ENCODE data around the gene TOPAZ1.

The TOPAZ1 gene

DNA sequence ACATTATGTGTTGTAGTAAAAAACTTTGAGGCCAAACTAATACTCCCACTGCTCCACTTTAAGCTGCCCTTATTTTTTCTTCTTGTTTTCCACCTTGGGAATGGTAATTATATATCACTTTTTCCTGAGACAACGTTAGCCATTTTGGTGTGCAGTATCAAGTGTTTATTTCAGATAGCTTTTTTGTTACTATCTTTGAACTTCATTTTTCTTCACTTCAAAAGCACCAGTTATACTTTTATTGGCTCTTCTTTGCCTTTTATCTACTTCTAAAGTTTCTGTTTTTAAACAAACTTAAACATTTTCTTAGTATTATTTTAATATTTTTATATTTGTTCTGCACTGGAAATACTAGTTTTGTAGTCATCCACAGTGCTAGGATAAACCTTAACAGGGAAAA, 6.5 kb downstream of the TOPAZ1 start:
- DNase-seq = no peak

DNA sequence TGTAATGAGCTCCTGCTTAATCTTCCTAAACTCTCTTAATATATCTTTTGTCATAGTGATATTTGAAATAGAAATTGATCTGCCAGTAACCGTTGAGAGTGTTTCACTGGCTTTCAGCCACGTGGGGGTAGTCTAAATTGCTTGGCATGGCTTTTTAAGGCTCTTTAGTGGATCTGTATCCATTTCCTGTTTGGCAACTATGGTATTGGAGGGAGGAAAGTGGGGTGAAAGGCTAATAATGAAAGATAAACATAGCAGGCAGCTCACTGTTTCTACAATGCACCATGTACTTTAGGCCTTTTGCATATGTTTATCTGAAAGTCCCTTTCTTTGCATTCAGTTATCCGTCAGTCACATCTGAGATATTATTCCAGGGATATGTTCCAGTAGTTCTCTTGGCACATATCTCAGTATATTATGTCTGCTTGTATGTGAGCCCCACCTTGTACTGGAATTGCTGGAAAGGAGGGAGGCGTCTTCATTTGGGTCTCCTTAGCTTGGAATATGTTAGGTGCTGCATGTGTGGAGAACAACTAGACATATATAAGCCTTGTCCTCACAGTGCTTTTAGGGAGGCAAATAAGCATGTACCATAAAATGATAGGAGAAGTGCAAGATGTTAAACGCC, 10.8 kb downstream of the TOPAZ1 start:
- DNase-seq = no peak

- no peak for DNase-seq
These were observed 17.7 kb downstream of the TOPAZ1 start for GRCh38 chr3:44259404-44259803.

- no peak for DNase-seq
These were observed 22.5 kb downstream of the TOPAZ1 start for GRCh38 chr3:44264146-44264545.

- DNase-seq = no peak
These were observed 24.1 kb downstream of the TOPAZ1 start for GRCh38 chr3:44265815-44266214.

DNA sequence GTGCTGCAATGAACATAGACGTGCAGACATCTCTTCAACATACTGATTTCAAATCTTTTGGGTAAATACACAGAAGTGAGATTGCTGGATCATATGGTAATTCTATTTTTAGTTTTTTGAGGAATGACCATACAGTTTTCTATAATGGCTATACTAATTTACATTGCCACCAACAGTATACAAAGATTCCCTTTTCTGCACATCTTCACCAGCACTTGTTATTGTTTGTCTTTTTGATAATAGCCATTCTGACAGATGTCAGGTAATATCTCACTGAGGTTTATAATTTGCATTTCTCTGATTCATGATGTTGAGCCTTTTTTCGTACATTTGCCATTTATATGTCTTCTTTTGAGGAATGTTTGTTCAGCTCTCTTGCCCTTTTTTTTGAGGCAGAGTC, 30.5 kb downstream of the TOPAZ1 start:
- DNase-seq = no peak

DNA sequence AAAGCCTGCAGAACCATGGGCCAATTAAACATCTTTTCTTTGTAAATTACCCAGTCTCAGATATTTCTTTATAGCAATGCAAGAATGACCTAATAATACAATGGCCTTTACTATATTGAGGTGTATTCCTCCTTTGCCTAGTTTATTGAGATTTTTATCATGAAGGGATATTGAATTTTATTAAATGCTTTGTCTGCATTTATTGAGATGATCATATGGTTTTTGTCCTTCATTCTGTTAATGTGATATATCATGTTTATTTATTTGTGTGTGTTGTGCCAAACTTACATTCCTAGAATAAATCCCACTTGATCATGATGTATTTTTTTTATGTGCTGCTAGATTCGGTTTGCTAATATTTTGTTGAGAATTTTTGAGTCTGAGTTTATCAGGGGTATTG, 36.2 kb downstream of the TOPAZ1 start:
- no peak for DNase-seq

GRCh38 chr3:44280077-44280476, 38.4 kb downstream of the TOPAZ1 start:
- DNase-seq = no peak

DNA sequence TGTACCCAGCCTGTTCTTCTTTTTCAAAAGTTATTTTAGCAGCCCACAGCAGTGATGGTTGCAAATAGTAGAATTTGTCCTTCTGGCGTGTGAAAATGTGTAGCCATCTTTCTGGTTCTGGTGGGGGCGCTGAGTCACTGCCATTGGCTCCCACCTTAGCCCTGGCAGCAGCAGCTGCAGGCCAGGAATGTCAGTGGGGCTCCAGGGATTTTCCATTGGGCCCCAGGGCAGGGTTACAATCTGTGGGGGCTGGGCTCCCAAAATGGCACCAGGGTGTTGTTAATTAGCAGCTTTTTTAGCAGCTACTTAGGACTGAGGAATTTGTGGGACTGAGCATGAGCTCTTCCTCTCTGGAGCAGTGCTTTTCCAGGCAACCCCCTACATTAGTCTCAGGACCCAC, 38.9 kb downstream of the TOPAZ1 start:
- DNase-seq = no peak

DNA sequence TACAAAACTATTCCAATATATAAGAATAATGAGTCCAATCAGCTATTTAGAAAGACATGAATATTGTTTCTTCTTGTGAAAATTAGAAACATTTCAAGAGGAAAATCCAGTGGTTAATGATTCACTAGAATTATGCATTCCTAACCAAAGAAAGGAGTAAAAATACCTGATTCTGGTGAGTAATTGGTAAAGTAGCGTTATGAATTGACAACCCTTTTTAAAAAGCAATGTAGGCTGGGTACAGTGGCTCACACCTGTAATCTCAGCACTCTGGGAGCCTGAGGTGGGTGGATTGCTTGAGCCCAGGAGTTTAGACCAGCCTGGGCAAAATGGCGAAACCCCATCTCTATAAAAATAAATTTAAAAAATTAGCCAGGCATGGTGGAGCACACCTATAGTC, 43.3 kb downstream of the TOPAZ1 start:
- no peak for DNase-seq

DNA sequence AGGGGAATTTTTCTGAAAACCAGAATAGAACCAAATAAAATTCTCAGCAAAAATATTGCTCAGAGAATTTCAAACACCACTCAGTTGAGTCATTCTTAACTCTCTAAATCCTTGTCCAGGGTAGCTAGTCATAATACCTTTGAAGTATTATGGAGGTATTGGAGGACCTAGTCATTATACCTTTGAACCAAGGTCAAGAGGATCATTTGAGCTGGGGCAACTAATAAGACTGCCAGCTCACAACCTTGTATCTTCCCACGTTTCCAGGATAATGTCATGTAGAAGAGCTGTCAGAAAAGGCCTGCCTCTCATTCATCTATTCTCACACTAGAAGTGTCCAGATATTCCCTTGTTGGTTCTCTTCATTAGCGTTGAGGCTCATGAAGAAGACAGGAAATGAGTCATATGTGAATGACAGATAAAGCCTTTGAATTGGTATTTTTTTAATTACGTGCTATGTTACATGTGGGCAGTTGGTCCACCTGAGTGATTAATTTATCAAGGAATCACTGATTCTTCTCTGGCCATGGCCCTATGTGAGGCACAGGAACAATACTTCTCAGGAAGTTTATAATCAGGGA, 48.3 kb downstream of the TOPAZ1 start:
- no peak for DNase-seq

DNA sequence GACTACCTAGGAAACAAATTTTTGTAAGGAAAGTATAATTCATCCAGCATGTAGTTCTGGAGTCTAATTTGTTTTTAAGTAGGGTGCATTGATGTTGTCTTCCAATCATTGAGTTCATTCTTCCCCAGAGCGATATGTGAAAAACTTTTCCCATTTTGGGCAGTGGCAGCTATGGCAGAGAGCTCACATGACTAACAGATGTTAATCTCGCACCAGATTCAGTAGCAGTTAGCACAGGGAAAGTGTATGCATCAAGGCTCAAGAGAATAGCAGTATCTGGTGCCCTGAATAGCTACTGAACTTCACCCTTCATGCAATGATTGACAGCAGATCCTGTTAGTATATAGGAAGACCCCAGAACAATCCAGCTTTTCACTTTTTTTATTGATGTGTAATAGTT, 50.6 kb downstream of the TOPAZ1 start:
- no peak for DNase-seq

DNA sequence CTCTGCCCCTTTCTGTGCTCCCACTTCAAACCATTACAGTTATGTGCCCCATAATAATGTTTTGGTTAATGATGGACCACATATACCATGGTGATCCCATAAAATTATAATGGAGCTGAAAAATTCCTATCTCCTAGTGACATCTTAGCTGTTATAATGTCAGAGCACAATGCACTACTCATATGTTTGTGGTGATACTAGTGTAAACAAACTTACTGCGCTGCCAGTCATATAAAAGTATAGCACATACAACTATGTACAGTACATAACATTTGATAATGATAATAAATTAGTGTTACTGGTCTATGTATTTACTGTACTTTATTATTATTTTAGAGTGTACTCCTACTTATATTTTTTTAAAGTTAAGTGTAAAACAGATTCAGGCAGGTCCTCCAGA, 51.3 kb downstream of the TOPAZ1 start:
- DNase-seq = no peak

GRCh38 chr3:44297255-44297654, 55.6 kb downstream of the TOPAZ1 start:
- no peak for DNase-seq

GRCh38 chr3:44301746-44302145, 60.1 kb downstream of the TOPAZ1 start:
- no peak for DNase-seq

GRCh38 chr3:44309500-44309899, 67.8 kb downstream of the TOPAZ1 start:
- DNase-seq = no peak

- no peak for DNase-seq
These were observed 77.2 kb downstream of the TOPAZ1 start for GRCh38 chr3:44318891-44319311.

DNA sequence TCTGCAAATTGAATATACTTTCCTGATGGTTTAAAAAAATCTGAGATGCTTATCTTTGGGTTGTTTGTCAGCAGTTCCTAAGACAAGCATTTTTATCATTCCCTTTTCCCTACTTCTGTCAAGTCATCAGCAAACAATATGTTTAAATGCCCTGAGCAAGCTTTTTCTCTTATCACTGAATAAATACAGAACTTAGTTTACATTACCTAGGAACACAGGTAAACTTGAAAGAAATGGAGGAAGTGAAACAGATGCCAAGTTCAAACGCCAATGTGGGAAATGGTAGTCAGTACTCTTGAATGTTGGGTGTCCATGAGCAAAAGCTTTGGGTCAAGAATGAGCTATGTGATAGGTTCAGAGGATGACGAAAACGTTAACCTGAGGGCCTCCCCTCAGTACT, 79.6 kb downstream of the TOPAZ1 start:
- no peak for DNase-seq

GRCh38 chr3:44323341-44323955, 81.8 kb downstream of the TOPAZ1 start:
- no peak for DNase-seq

GRCh38 chr3:44324584-44324983, 82.9 kb downstream of the TOPAZ1 start:
- no peak for DNase-seq

- DNase-seq = no peak
These were observed 84.3 kb downstream of the TOPAZ1 start for GRCh38 chr3:44326019-44326418.

DNA sequence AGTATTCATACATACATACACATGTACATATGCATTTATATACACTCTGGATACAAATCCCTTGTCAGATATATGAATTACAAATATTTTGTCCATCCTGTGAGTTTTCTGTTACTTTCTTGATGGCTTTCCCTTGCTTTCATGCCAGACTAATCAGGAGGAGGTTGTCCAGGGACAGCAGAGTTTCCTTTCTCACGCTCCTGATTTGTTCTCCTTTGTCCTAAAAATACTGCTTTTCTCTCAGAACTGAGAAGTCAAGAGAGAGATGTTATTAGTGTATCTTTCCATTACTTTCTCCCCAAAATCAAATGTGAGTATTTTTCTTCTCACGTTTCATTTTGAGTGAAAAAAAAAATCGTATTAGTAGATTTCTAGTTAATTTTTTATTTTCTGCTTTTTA, 84.8 kb downstream of the TOPAZ1 start:
- DNase-seq = no peak

DNA sequence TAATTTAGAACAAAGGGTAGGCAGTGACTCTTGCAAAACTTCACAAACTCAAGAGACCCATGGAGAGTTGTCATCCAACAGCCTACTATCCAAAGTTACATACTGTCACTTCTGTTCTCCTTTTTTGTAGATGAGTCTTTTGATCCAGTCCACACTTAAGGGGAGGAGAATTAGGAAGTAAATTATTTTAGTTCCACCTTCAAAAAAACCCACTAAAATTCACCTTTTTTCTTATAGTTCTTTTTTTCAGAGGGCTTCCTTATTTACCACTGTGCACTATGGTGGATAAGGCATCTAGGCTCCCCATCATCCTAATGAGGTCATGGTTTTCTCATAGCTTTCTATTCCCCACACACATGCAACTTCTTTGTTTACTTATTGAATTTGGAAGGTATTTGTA, 88.3 kb downstream of the TOPAZ1 start:
- DNase-seq = no peak

DNA sequence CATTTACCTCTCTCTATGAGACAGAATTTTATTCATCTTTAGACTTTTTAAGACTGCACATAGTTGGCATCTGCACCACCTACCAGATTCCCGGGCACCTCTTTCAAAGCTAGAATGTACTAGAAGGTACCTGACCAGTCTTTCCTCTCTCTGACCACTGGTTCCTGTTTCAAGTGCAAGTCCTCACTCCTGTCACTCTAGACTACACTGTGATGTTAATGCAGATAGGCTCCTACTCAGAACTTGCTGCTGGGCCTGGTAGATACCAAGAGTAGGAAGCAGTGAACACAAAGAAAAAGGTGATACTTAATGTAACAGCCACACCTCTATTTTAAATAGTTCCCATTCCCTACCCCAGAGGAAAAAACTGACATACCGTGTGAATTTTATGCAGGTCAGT, 88.8 kb downstream of the TOPAZ1 start:
- no peak for DNase-seq

GRCh38 chr3:44334326-44334725, 92.6 kb downstream of the TOPAZ1 start:
- DNase-seq = no peak

Measured in NCI-H1436 treated with DMSO at 0.1 percent for 48 hours (cell line).